Lung (tissue), 12 donors: ENCODE measurements around the gene CDKL4. TPM values are rescaled to one million over a fixed set of nuclear protein-coding genes. Genes with fewer than 3 reads are reported as not detected.

Experiments
- ATAC-seq: fragments of 200-7000 bp; cut with Tn5 transposase; one replicate; pipeline ENCODE4 v1.9.1; 2020; ENCODE audit warnings: moderate number of reproducible peaks; ENCODE audit not compliant: insufficient read depth, low FRiP score
- DNase-seq, 3 donors: peaks; one replicate each; pipeline ENCODE4 v3.0.0-alpha.2; 2013 to 2017
- H3K27ac ChIP-seq, 2 donors: one replicate each; pipeline ENCODE4 v1.5.1; 2013; ENCODE audit warnings: mild to moderate bottlenecking in 2 of 2, moderate library complexity in 2 of 2, control low read depth in 1 of 2, inconsistent platforms in 1 of 2, low read depth in 1 of 2, low read length in 1 of 2
- H3K27me3 ChIP-seq, 3 donors: one replicate each; pipeline ENCODE4 v1.5.1; 2013; ENCODE audit warnings: low read length in 2 of 3; ENCODE audit not compliant: control insufficient read depth in 3 of 3, insufficient read depth in 3 of 3
- H3K36me3 ChIP-seq, 4 donors: one replicate each; pipeline ENCODE4 v1.5.1; 2013; ENCODE audit warnings: low read length in 4 of 4, mild to moderate bottlenecking in 1 of 4, moderate library complexity in 1 of 4; ENCODE audit not compliant: control insufficient read depth in 4 of 4, insufficient read depth in 4 of 4
- H3K4me1 ChIP-seq, 5 donors: one replicate each; pipeline ENCODE4 v1.5.1; 2013; ENCODE audit warnings: low read length in 5 of 5, mild to moderate bottlenecking in 2 of 5, moderate library complexity in 1 of 5; ENCODE audit not compliant: control insufficient read depth in 5 of 5, insufficient read depth in 5 of 5
- H3K4me3 ChIP-seq: one replicate; pipeline ENCODE4 v1.5.1; 2013; ENCODE audit warnings: mild to moderate bottlenecking, control low read depth, moderate library complexity
- H3K9ac ChIP-seq, 2 donors: one replicate each; pipeline ENCODE4 v1.5.1; 2013; ENCODE audit warnings: low read length in 2 of 2, control low read depth in 1 of 2; ENCODE audit not compliant: insufficient read depth in 1 of 2
- H3K9me3 ChIP-seq, 4 donors: one replicate each; pipeline ENCODE4 v1.5.1; 2013; ENCODE audit warnings: low read length in 3 of 4, mild to moderate bottlenecking in 1 of 4, moderate library complexity in 1 of 4; ENCODE audit not compliant: control insufficient read depth in 4 of 4, insufficient read depth in 3 of 4
- WGBS, 2 donors: extraction: QIAGEN DNeasy Blood & Tissue Kit; methylation state at CpG; one replicate each; pipeline ENCODE4 v1.1.7; 2013; 5-methylcytosine and 5-hydroxymethylcytosine counted together
- polyA plus RNA-seq, 2 donors: library from polyadenylated mRNA; stranded (reverse); fragments of 200-250 nt; gene quantifications; one replicate each; pipeline ENCODE4 v1.2.1, GENCODE V29; 2013
- total RNA-seq, 2 donors: library from RNA; depleted of rRNA in 1 of 2; stranded (reverse); fragments of >200 nt in 1 of 2; gene quantifications; one replicate each; pipeline ENCODE4 v1.2.1, GENCODE V29; 2014 to 2021
- TF ChIP-seq, protein P1 (sequence below): IDR thresholded peaks from 2 replicates; pipeline ENCODE4 v1.5.1; 2012; ENCODE audit warnings: mild to moderate bottlenecking; ENCODE audit errors: control extremely low read depth, extremely low read depth
- donor health status: control.
- donor health status: control.
- donor health status: Bipolar disorder and iron deficiency.
- donor health status: healthy.
- donor health status: DM: yes; HTN: yes; CAD: no.

The CDKL4 gene
- total and polyA plus RNA-seq, 4 donors, result 0.10 to 6.5 (median 1.0) TPM

DNA sequence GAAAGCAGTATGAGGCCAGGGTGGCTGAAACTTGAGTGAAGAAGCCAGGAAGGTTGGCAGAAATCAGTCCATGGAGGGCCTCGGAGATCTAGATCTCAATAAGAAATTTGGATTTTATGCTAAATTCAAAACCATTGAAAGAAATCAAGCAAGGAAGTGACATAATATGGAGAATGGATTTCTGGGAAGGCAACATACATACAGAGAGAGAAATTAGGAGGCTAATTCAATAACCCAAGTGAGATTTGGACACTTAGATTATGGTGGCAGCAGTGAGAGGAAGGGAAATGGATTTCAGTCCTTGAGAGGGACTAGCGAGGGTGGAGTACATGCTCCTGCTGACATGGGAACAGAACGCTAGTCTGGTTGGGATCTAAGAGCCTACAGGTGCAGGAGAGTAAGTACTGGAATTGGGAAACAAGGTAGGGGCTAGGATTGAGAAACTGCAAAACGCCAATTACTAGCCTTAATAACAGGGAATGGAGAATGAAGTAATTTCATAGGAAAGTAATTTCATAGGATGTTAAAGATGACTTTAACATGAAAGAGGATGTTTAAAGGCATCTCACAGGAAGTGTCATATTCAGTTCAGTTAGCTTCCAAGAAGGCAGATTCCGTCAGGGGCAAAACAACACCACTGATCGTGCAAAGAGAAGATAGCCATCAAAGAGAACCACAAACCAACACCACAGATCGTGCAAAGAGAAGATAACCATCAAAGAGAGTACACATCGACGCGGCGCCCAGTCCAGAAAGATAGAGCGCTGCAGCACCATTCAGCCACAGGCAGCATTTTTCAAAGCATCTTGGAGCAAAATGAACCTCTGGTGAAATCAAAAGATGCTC lies 27.2 kb downstream of the CDKL4 start:
- Histone ChIP-seq H3K4me3 (no peak overlapping the region), H3K4me1 (peaks cover 0 to 1% (median 0%) of the 10 kb centered on the region in 5 donors), H3K36me3 (peaks cover 0 to 1% (median 0%) of the 10 kb centered on the region in 4 donors), H3K9ac (no peak overlapping the region), H3K27ac (no peak overlapping the region), H3K27me3 (no peaks in the 10 kb centered on the region), H3K9me3 (no peaks in the 10 kb centered on the region)
- ATAC-seq (no peak), DNase-seq (no peak)
- 35 to 58% methylated on average over 12 of the region's 12 CpGs for WGBS, 2 donors
- TF ChIP-seq, protein P1, sequence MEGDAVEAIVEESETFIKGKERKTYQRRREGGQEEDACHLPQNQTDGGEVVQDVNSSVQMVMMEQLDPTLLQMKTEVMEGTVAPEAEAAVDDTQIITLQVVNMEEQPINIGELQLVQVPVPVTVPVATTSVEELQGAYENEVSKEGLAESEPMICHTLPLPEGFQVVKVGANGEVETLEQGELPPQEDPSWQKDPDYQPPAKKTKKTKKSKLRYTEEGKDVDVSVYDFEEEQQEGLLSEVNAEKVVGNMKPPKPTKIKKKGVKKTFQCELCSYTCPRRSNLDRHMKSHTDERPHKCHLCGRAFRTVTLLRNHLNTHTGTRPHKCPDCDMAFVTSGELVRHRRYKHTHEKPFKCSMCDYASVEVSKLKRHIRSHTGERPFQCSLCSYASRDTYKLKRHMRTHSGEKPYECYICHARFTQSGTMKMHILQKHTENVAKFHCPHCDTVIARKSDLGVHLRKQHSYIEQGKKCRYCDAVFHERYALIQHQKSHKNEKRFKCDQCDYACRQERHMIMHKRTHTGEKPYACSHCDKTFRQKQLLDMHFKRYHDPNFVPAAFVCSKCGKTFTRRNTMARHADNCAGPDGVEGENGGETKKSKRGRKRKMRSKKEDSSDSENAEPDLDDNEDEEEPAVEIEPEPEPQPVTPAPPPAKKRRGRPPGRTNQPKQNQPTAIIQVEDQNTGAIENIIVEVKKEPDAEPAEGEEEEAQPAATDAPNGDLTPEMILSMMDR, result no peak

GRCh38 chr2:39215545-39215944 lies 28.2 kb downstream of the CDKL4 start:
- no peaks in the 10 kb centered on the region for H3K9me3 ChIP-seq
- no peak for DNase-seq
- no peak for ATAC-seq
- H3K27me3 ChIP-seq, result no peaks in the 10 kb centered on the region
- H3K4me3 ChIP-seq, result no peak overlapping the region
- H3K4me1 ChIP-seq, result no peaks in the 10 kb centered on the region
- WGBS, 2 donors, result 89 to 90% methylated on average over 2 of the region's 2 CpGs
- no peak overlapping the region for H3K9ac ChIP-seq
- TF ChIP-seq, protein P1, result no peak
- H3K36me3 ChIP-seq, result peaks cover 0 to 1% (median 0%) of the 10 kb centered on the region in 4 donors
- H3K27ac ChIP-seq, result no peak overlapping the region

DNA sequence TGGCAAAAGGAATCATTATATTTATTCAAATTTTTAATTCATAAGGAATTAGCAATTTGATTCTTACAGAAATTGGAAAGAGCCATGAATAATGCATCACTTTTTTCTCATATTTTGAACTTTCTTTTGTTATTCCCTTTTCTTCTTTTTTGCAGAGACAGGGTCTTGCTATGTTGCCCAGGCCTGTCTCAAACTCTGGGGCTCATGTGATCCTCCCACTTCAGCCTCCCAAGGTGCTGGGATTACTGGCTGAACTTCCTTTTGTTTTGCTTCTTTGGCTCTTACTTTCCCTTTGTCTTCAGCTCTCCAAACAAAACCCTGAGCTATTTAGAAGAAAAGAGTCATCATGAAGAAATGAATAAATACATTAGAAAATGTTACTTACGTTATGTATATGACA lies 30.8 kb downstream of the CDKL4 start:
- no peaks in the 10 kb centered on the region for H3K36me3 ChIP-seq
- 95% methylated on average over 1 of the region's 1 CpG for WGBS, 2 donors
- DNase-seq (no peak), ATAC-seq (no peak)
- H3K27ac ChIP-seq, result no peak overlapping the region
- H3K4me1 ChIP-seq, result no peaks in the 10 kb centered on the region
- no peaks in the 10 kb centered on the region for H3K9me3 ChIP-seq
- no peak overlapping the region for H3K4me3 ChIP-seq
- TF ChIP-seq, protein P1, result no peak
- H3K27me3 ChIP-seq, result no peaks in the 10 kb centered on the region
- no peak overlapping the region for H3K9ac ChIP-seq

- no peaks in the 10 kb centered on the region for H3K9me3 ChIP-seq
- no peak for DNase-seq
- H3K4me1 ChIP-seq, result no peaks in the 10 kb centered on the region
- TF ChIP-seq, protein P1, result no peak
- H3K4me3 ChIP-seq, result no peak overlapping the region
- no peak overlapping the region for H3K27ac ChIP-seq
- no peak for ATAC-seq
- H3K27me3 ChIP-seq, result no peaks in the 10 kb centered on the region
- WGBS, 2 donors, result 83 to 95% methylated on average over 1 of the region's 1 CpG
- H3K36me3 ChIP-seq, result no peaks in the 10 kb centered on the region
- H3K9ac ChIP-seq, result no peak overlapping the region
Observed at GRCh38 chr2:39210846-39211245, 32.9 kb downstream of the CDKL4 start.
